ENCODE data around the gene CTCFL.

Gene CTCFL

DNA sequence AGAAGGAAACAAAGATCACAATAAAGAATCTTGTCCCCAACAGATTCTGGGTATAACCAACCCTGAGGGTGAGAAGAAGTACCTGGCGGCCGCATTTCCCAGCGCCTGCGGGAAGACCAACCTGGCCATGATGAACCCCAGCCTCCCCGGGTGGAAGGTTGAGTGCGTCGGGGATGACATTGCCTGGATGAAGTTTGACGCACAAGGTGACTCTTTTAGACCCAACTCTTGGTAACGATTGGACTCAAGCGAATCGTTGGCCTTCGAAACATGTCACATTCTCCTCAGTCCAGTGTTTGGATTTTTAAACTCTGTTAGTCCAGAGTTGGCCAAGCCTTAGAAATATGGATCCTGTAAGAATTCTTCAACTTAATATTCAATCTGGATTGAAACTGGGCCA is 38.6 kb upstream of the CTCFL start:
- Histone ChIP-seq H3K27me3 (ENCODE audit: insufficient read depth, insufficient read length) (no peaks in the 10 kb centered on the region), H3K4me3 (ENCODE audit: insufficient read length, low read depth) (no peak overlapping the region)
- DNase-seq (ENCODE audit: low read depth, low spot score), result no peak

DNA sequence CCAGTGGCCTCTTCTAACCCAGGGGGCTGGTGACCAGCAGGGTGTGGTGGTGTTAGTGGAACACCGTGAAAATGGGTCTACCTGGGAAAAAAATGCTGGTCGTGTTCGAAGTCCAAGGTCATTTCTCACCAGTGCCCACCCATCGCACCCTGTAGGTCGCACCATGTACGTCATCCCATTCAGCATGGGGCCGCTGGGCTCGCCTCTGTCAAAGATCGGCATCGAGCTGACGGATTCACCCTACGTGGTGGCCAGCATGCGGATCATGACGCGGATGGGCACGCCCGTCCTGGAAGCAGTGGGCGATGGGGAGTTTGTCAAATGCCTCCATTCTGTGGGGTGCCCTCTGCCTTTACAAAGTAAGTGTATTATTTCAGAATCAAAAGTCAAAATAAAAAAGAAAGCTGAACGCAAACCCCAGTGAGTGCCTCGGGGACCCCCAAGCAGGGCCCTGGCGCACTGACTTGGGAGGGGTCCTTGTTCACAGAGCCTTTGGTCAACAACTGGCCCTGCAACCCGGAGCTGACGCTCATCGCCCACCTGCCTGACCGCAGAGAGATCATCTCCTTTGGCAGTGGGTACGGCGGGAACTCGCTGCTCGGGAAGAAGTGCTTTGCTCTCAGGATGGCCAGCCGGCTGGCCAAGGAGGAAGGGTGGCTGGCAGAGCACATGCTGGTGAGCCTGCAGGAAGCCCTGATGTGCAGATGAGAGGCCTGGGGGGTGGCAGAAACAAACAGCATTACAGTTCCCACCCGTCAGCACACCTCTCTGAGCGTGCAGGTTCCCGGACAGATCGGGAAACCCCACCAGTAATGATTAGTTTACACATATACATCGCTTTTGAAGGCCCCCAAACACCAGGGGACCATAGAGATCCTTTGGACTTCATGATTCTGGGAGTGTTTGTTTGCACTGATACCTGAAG is 37.9 kb upstream of the CTCFL start:
- Histone ChIP-seq H3K27me3 (ENCODE audit: insufficient read depth, insufficient read length) (no peaks in the 10 kb centered on the region), H3K4me1 (ENCODE audit: insufficient read depth, insufficient read length) (peaks cover 6% of the 10 kb centered on the region)
- DNase-seq (ENCODE audit: low read depth, low spot score), result no peak

More for the DNA sequence above, 38.6 kb upstream of the CTCFL start:
- peaks cover 2% of the 10 kb centered on the region for H3K4me1 ChIP-seq (ENCODE audit: insufficient read depth, insufficient read length)
- no peaks in the 10 kb centered on the region for H3K36me3 ChIP-seq (ENCODE audit: insufficient read depth, insufficient read length, low read length)
- no peak for TF ChIP-seq YY1 (IDR thresholded peaks at IDR 0.05; ENCODE audit: insufficient read depth, insufficient read length)
- no peak for TF ChIP-seq ZNF274 (IDR thresholded peaks at IDR 0.05; ENCODE audit: low read depth, low read length)
- no peak for TF ChIP-seq SUZ12 (IDR thresholded peaks at IDR 0.05; ENCODE audit: extremely low read depth, insufficient read depth, insufficient read length)
- no peak overlapping the region for H3K9ac ChIP-seq (ENCODE audit: insufficient read length, low read depth)
- 0 out of 2 replicates have a peak, but pooled peaks cover 8% of the 10 kb centered on the region for H3K9me3 ChIP-seq (ENCODE audit: insufficient read depth, low read length)

GRCh38 chr20:57561356-57562279 is 36.7 kb upstream of the CTCFL start:
- Histone ChIP-seq H3K27me3 (ENCODE audit: insufficient read depth, insufficient read length) (no peaks in the 10 kb centered on the region), H3K36me3 (ENCODE audit: insufficient read depth, insufficient read length, low read length) (no peaks in the 10 kb centered on the region), H3K4me3 (ENCODE audit: insufficient read length, low read depth) (no peak overlapping the region), H3K4me1 (ENCODE audit: insufficient read depth, insufficient read length) (peaks cover 6% of the 10 kb centered on the region), H3K9me3 (ENCODE audit: insufficient read depth, low read length) (0 out of 2 replicates have a peak, but pooled peaks cover 8% of the 10 kb centered on the region), H3K9ac (ENCODE audit: insufficient read length, low read depth) (no peak overlapping the region)
- DNase-seq (ENCODE audit: low read depth, low spot score), result no peak
- TF ChIP-seq YY1 (IDR thresholded peaks at IDR 0.05; ENCODE audit: insufficient read depth, insufficient read length) (no peak), SUZ12 (IDR thresholded peaks at IDR 0.05; ENCODE audit: extremely low read depth, insufficient read depth, insufficient read length) (no peak), ZNF274 (IDR thresholded peaks at IDR 0.05; ENCODE audit: low read depth, low read length) (no peak)

More for the DNA sequence above, 37.9 kb upstream of the CTCFL start:
- H3K9me3 ChIP-seq (ENCODE audit: insufficient read depth, low read length), result 0 out of 2 replicates have a peak, but pooled peaks cover 8% of the 10 kb centered on the region
- no peaks in the 10 kb centered on the region for H3K36me3 ChIP-seq (ENCODE audit: insufficient read depth, insufficient read length, low read length)
- H3K9ac ChIP-seq (ENCODE audit: insufficient read length, low read depth), result no peak overlapping the region
- H3K4me3 ChIP-seq (ENCODE audit: insufficient read length, low read depth), result no peak overlapping the region
- no peak for TF ChIP-seq ZNF274 (IDR thresholded peaks at IDR 0.05; ENCODE audit: low read depth, low read length)
- no peak for TF ChIP-seq YY1 (IDR thresholded peaks at IDR 0.05; ENCODE audit: insufficient read depth, insufficient read length)
- TF ChIP-seq SUZ12 (IDR thresholded peaks at IDR 0.05; ENCODE audit: extremely low read depth, insufficient read depth, insufficient read length), result no peak

- Histone ChIP-seq H3K4me3 (ENCODE audit: insufficient read length, low read depth) (no peak within 1 kb of the TSS), H3K27me3 (ENCODE audit: insufficient read depth, insufficient read length) (no peaks in the 10 kb centered on the region), H3K9ac (ENCODE audit: insufficient read length, low read depth) (no peak within 1 kb of the TSS), H3K9me3 (ENCODE audit: insufficient read depth, low read length) (0 out of 2 replicates have a peak, but pooled peaks cover 8% of the 10 kb centered on the region), H3K4me1 (ENCODE audit: insufficient read depth, insufficient read length) (peaks cover 6% of the 10 kb centered on the region), H3K36me3 (ENCODE audit: insufficient read depth, insufficient read length, low read length) (no peaks in the 10 kb centered on the region)
- TF ChIP-seq YY1 (IDR thresholded peaks at IDR 0.05; ENCODE audit: insufficient read depth, insufficient read length) (no peak), SUZ12 (IDR thresholded peaks at IDR 0.05; ENCODE audit: extremely low read depth, insufficient read depth, insufficient read length) (no peak), ZNF274 (IDR thresholded peaks at IDR 0.05; ENCODE audit: low read depth, low read length) (no peak)
- no peak for DNase-seq (ENCODE audit: low read depth, low spot score)
Observed at GRCh38 chr20:57560554-57561355, 35.8 kb upstream of the CTCFL start, which contains the start of gene PCK1. TSS of gene PCK1 (plus strand) at chr20:57561110. CDS start at chr20:57561412, 302 bp downstream.

GRCh38 chr20:57559658-57560553 is 35.0 kb upstream of the CTCFL start:
- no peak for DNase-seq (ENCODE audit: low read depth, low spot score)
- Histone ChIP-seq H3K9ac (ENCODE audit: insufficient read length, low read depth) (no peak overlapping the region), H3K9me3 (ENCODE audit: insufficient read depth, low read length) (0 out of 2 replicates have a peak, but pooled peaks cover 8% of the 10 kb centered on the region), H3K36me3 (ENCODE audit: insufficient read depth, insufficient read length, low read length) (no peaks in the 10 kb centered on the region), H3K4me3 (ENCODE audit: insufficient read length, low read depth) (no peak overlapping the region), H3K27me3 (ENCODE audit: insufficient read depth, insufficient read length) (no peaks in the 10 kb centered on the region), H3K4me1 (ENCODE audit: insufficient read depth, insufficient read length) (peaks cover 6% of the 10 kb centered on the region)
- TF ChIP-seq ZNF274 (IDR thresholded peaks at IDR 0.05; ENCODE audit: low read depth, low read length), result no peak

DNA sequence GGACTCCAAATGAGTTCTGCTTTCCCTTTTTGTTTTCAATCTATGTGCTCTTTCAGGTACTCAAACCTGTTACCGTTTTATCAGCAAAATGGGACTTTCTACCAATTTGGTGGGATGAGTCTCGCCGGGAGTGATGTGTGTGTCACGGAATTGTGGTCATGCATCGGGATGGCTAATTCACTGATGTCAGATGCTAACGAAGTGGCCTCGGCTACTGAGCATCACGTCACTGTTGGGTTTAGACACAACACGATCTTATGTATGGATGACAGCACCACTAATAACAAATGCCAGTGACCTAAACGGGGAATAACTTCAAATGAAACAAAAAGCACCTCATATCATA is 34.3 kb upstream of the CTCFL start:
- no peaks in the 10 kb centered on the region for H3K27me3 ChIP-seq (ENCODE audit: insufficient read depth, insufficient read length)
- no peak for DNase-seq (ENCODE audit: low read depth, low spot score)

More for the DNA sequence above, 34.3 kb upstream of the CTCFL start:
- Histone ChIP-seq H3K4me1 (ENCODE audit: insufficient read depth, insufficient read length) (peaks cover 6% of the 10 kb centered on the region), H3K9me3 (ENCODE audit: insufficient read depth, low read length) (0 out of 2 replicates have a peak, but pooled peaks cover 8% of the 10 kb centered on the region), H3K36me3 (ENCODE audit: insufficient read depth, insufficient read length, low read length) (no peaks in the 10 kb centered on the region), H3K4me3 (ENCODE audit: insufficient read length, low read depth) (no peak overlapping the region), H3K9ac (ENCODE audit: insufficient read length, low read depth) (no peak overlapping the region)
- TF ChIP-seq SUZ12 (IDR thresholded peaks at IDR 0.05; ENCODE audit: extremely low read depth, insufficient read depth, insufficient read length), result no peak
- TF ChIP-seq ZNF274 (IDR thresholded peaks at IDR 0.05; ENCODE audit: low read depth, low read length), result no peak

Data from NT2/D1 (cell line).